ENCODE results near the gene TRPM3. TPM values are rescaled to one million over a fixed set of nuclear protein-coding genes. Genes with fewer than 3 reads are reported as not detected.

Gene TRPM3
- total and polyA plus RNA-seq, 4 donors: 0.07 to 0.89 (median 0.67) TPM

DNA sequence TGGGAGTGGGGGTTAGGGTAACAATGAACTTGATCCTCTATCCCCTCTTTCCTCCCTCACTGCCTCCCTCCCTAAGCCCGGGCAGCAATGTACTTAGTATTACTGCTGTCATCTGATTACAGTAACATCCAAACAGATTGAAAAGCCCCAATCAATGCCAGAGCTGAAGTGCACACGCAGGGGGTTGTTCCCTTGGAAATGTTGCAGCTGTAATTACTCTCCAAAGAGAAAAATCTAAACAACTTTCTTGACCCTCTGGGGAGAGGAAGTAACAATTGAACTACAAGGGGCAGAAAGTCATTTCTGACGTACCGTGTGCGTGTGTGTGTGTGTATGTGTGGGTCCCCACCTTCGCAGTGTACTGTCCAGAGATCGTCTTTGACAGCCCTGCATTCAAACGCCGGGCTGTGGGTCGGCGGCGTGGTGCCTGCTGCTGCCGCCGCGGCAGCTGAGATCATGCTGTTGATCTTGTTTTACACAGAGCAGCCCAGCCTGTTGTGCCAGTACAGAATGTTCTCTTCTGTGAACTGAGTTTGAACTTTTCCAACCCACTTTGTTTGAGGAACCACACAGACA lies 640.9 kb downstream of the TRPM3 start:
- Histone ChIP-seq H3K27ac (ENCODE audit: low read depth in 1 of 2, low read length in 2 of 2) (peak overlapping the region; percentile 94 to 96), H3K4me1 (ENCODE audit: control insufficient read depth in 4 of 4, insufficient read depth in 4 of 4, low read length in 3 of 4) (peaks cover 12 to 48% (median 20%) of the 10 kb centered on the region in 4 donors), H3K9me3 (ENCODE audit: control insufficient read depth in 4 of 4, low read length in 3 of 4) (no peaks in the 10 kb centered on the region), H3K9ac (ENCODE audit: low read depth in 1 of 2, low read length in 2 of 2) (peak overlapping the region; percentile 68 to 94), H3K27me3 (ENCODE audit: control insufficient read depth in 4 of 4, insufficient read depth in 4 of 4, low read length in 3 of 4) (no peaks in the 10 kb centered on the region), H3K36me3 (ENCODE audit: control insufficient read depth in 4 of 4, insufficient read depth in 3 of 4, low read depth in 1 of 4, low read length in 3 of 4) (no peaks in the 10 kb centered on the region), H3K4me3 (ENCODE audit: low read depth in 1 of 3, low read length in 3 of 3) (peak overlapping the region in 2 of 3 donors; percentile 12 to 15)
- TF ChIP-seq ZBTB33 (IDR thresholded peaks at IDR 0.05) (peak; percentile 67), RAD21 (IDR thresholded peaks at IDR 0.05) (peak; percentile 54 to 69), FOXA1 (IDR thresholded peaks at IDR 0.05) (no peak), HNF4A (conservative IDR thresholded peaks at IDR 0.05) (peak; percentile 59 to 63), JUND (IDR thresholded peaks at IDR 0.05) (peak; percentile 83 to 89), GABPA (IDR thresholded peaks at IDR 0.05 in 1 of 2, conservative IDR thresholded peaks at IDR 0.05 in 1 of 2) (no peak), EGR1 (IDR thresholded peaks at IDR 0.05; ENCODE audit: low read depth in 2 of 2) (peak; percentile 66 to 88), ATF3 (IDR thresholded peaks at IDR 0.05) (no peak), MAX (IDR thresholded peaks at IDR 0.05) (peak; percentile 92), TAF1 (conservative IDR thresholded peaks at IDR 0.05) (peak; percentile 55), RXRA (IDR thresholded peaks at IDR 0.05) (peak; percentile 97 to 99), YY1 (IDR thresholded peaks at IDR 0.05) (peak; percentile 76), NR2F2 (IDR thresholded peaks at IDR 0.05) (peak; percentile 97), HNF4G (IDR thresholded peaks at IDR 0.05) (peak; percentile 18), FOXA2 (IDR thresholded peaks at IDR 0.05) (peak; percentile 50), SP1 (IDR thresholded peaks at IDR 0.05) (peak; percentile 100)
- TF ChIP-seq, protein P1, sequence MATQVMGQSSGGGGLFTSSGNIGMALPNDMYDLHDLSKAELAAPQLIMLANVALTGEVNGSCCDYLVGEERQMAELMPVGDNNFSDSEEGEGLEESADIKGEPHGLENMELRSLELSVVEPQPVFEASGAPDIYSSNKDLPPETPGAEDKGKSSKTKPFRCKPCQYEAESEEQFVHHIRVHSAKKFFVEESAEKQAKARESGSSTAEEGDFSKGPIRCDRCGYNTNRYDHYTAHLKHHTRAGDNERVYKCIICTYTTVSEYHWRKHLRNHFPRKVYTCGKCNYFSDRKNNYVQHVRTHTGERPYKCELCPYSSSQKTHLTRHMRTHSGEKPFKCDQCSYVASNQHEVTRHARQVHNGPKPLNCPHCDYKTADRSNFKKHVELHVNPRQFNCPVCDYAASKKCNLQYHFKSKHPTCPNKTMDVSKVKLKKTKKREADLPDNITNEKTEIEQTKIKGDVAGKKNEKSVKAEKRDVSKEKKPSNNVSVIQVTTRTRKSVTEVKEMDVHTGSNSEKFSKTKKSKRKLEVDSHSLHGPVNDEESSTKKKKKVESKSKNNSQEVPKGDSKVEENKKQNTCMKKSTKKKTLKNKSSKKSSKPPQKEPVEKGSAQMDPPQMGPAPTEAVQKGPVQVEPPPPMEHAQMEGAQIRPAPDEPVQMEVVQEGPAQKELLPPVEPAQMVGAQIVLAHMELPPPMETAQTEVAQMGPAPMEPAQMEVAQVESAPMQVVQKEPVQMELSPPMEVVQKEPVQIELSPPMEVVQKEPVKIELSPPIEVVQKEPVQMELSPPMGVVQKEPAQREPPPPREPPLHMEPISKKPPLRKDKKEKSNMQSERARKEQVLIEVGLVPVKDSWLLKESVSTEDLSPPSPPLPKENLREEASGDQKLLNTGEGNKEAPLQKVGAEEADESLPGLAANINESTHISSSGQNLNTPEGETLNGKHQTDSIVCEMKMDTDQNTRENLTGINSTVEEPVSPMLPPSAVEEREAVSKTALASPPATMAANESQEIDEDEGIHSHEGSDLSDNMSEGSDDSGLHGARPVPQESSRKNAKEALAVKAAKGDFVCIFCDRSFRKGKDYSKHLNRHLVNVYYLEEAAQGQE (IDR thresholded peaks at IDR 0.05): peak; percentile 60
- TF ChIP-seq, protein P2, sequence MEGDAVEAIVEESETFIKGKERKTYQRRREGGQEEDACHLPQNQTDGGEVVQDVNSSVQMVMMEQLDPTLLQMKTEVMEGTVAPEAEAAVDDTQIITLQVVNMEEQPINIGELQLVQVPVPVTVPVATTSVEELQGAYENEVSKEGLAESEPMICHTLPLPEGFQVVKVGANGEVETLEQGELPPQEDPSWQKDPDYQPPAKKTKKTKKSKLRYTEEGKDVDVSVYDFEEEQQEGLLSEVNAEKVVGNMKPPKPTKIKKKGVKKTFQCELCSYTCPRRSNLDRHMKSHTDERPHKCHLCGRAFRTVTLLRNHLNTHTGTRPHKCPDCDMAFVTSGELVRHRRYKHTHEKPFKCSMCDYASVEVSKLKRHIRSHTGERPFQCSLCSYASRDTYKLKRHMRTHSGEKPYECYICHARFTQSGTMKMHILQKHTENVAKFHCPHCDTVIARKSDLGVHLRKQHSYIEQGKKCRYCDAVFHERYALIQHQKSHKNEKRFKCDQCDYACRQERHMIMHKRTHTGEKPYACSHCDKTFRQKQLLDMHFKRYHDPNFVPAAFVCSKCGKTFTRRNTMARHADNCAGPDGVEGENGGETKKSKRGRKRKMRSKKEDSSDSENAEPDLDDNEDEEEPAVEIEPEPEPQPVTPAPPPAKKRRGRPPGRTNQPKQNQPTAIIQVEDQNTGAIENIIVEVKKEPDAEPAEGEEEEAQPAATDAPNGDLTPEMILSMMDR (IDR thresholded peaks at IDR 0.05; ENCODE audit: low read depth, low read length, missing input control): no peak
- peak; percentile 39 for DNase-seq (ENCODE audit: low spot score)
- WGBS: 6% methylated on average over 15 of the region's 15 CpGs

Measured in liver (tissue), 9 donors.